Karpas-422 (cell line): Measurements from ENCODE around the gene FTL. TPM values are rescaled to one million over a fixed set of nuclear protein-coding genes. Genes with fewer than 3 reads are reported as not detected.

Experiments
- DNase-seq: peaks from one replicate; pipeline ENCODE4 v3.0.0-alpha.2; 2015
- H2AFZ ChIP-seq: fragments of 200-600 bp; sonication (generic); 2 replicates; pipeline ENCODE4 v1.6.1; 2014; ENCODE audit warnings: antibody characterized with exemption, low read length, mixed read lengths
- H3K27ac ChIP-seq: fragments of 200-600 bp; sonication (generic); 2 replicates; pipeline ENCODE4 v1.5.1; 2014; ENCODE audit warnings: mild to moderate bottlenecking, low read length, moderate library complexity
- H3K27me3 ChIP-seq: fragments of 200-600 bp; sonication (generic); 2 replicates; pipeline ENCODE4 v1.6.1; 2014; ENCODE audit warnings: low read length, mixed read lengths
- H3K36me3 ChIP-seq: fragments of 200-600 bp; sonication (generic); 2 replicates; pipeline ENCODE4 v1.6.1; 2014; ENCODE audit warnings: low read length, mixed read lengths; ENCODE audit not compliant: insufficient read depth
- H3K4me1 ChIP-seq: fragments of 200-600 bp; sonication (generic); 2 replicates; pipeline ENCODE4 v1.6.1; 2014; ENCODE audit warnings: mild to moderate bottlenecking, low read length, mixed read lengths
- H3K4me2 ChIP-seq: fragments of 200-600 bp; sonication (generic); 2 replicates; pipeline ENCODE4 v1.6.1; 2014; ENCODE audit warnings: low read length, low read depth, mild to moderate bottlenecking; ENCODE audit not compliant: poor library complexity, severe bottlenecking
- H3K4me3 ChIP-seq: fragments of 200-600 bp; sonication (generic); 2 replicates; pipeline ENCODE4 v1.5.1; 2014; ENCODE audit warnings: mild to moderate bottlenecking, antibody characterized with exemption, low read length, mixed read lengths
- H3K79me2 ChIP-seq: fragments of 200-600 bp; sonication (generic); 2 replicates; pipeline ENCODE4 v1.6.1; 2014; ENCODE audit warnings: mild to moderate bottlenecking, low read length, mixed read lengths
- H3K9ac ChIP-seq: fragments of 200-600 bp; sonication (generic); 2 replicates; pipeline ENCODE4 v1.6.0; 2014; ENCODE audit warnings: low read length
- H3K9me2 ChIP-seq: fragments of 200-600 bp; sonication (generic), shearing (Covaris generic); replicated peaks from 2 replicates; pipeline ENCODE4 v1.6.0; 2014; ENCODE audit warnings: mild to moderate bottlenecking, low read length, moderate library complexity; ENCODE audit not compliant: insufficient read depth
- H3K9me3 ChIP-seq: fragments of 300-700, 200-600 bp; sonication (generic); 2 replicates; pipeline ENCODE4 v1.6.1; 2014; ENCODE audit warnings: low read length, mixed read lengths
- H4K20me1 ChIP-seq: fragments of 200-600 bp; sonication (generic); 2 replicates; pipeline ENCODE4 v1.6.1; 2014; ENCODE audit warnings: mild to moderate bottlenecking, antibody characterized with exemption, low read length, low read depth; ENCODE audit not compliant: insufficient read depth
- total RNA-seq: library from RNA; depleted of rRNA; stranded (reverse); fragments of >200 nt; shearing (Covaris generic); gene quantifications from 2 replicates; pipeline ENCODE4 v1.2.3, GENCODE V29; 2014; ENCODE audit warnings: low replicate concordance

FTL gene
- total RNA-seq, 1 experiment from 2014 or later: 6,638 TPM

GRCh38 chr19:48969276-48970138 lies 4.4 kb downstream of the FTL start:
- Histone ChIP-seq H3K4me1 (peaks cover 45% of the 10 kb centered on the region), H3K4me3 (no peak overlapping the region), H3K9me3 (no peaks in the 10 kb centered on the region), H3K79me2 (peaks cover 12% of the 10 kb centered on the region), H3K27me3 (no peaks in the 10 kb centered on the region), H3K27ac (peak overlapping the region; percentile 26; the same call in 1 of the 2 replicates), H4K20me1 (peaks cover 12% of the 10 kb centered on the region), H3K9me2 (no peaks in the 10 kb centered on the region), H3K36me3 (peaks cover 47% of the 10 kb centered on the region), H2AFZ (no peak overlapping the region), H3K9ac (no peak overlapping the region), H3K4me2 (peak overlapping the region; percentile 34)
- peak; percentile 98 for DNase-seq

GRCh38 chr19:48970139-48970766 lies 5.1 kb downstream of the FTL start:
- Histone ChIP-seq H3K9me2 (no peaks in the 10 kb centered on the region), H4K20me1 (peaks cover 11% of the 10 kb centered on the region), H3K9me3 (no peaks in the 10 kb centered on the region), H3K79me2 (peaks cover 11% of the 10 kb centered on the region), H3K36me3 (peaks cover 48% of the 10 kb centered on the region), H2AFZ (no peak overlapping the region), H3K4me3 (no peak overlapping the region), H3K27me3 (no peaks in the 10 kb centered on the region), H3K9ac (no peak overlapping the region), H3K4me2 (peak overlapping the region; percentile 34), H3K27ac (peak overlapping the region; percentile 26; the same call in 1 of the 2 replicates), H3K4me1 (peaks cover 42% of the 10 kb centered on the region)
- DNase-seq: peak; percentile 46

- H3K4me2 ChIP-seq: no peak overlapping the region
- H4K20me1 ChIP-seq: peaks cover 5% of the 10 kb centered on the region
- H3K27ac ChIP-seq: no peak overlapping the region
- DNase-seq: peak; percentile 97
- H3K79me2 ChIP-seq: peaks cover 5% of the 10 kb centered on the region
- H3K4me1 ChIP-seq: peaks cover 41% of the 10 kb centered on the region
- no peaks in the 10 kb centered on the region for H3K9me2 ChIP-seq
- peaks cover 44% of the 10 kb centered on the region for H3K36me3 ChIP-seq
- no peak overlapping the region for H3K4me3 ChIP-seq
- no peaks in the 10 kb centered on the region for H3K9me3 ChIP-seq
- no peak overlapping the region for H3K9ac ChIP-seq
- H3K27me3 ChIP-seq: no peaks in the 10 kb centered on the region
- no peak overlapping the region for H2AFZ ChIP-seq
These were observed 5.8 kb downstream of the FTL start for GRCh38 chr19:48970923-48971395.

GRCh38 chr19:48975947-48976847 lies 11.1 kb downstream of the FTL start:
- H3K9me2 ChIP-seq: no peaks in the 10 kb centered on the region
- no peaks in the 10 kb centered on the region for H3K9me3 ChIP-seq
- H3K4me2 ChIP-seq: no peak overlapping the region
- DNase-seq: peak; percentile 88
- H3K27ac ChIP-seq: no peak overlapping the region
- no peaks in the 10 kb centered on the region for H3K79me2 ChIP-seq
- H3K4me3 ChIP-seq: no peak overlapping the region
- H3K4me1 ChIP-seq: peaks cover 2% of the 10 kb centered on the region
- no peak overlapping the region for H2AFZ ChIP-seq
- H3K36me3 ChIP-seq: peaks cover 26% of the 10 kb centered on the region
- H4K20me1 ChIP-seq: no peaks in the 10 kb centered on the region
- no peak overlapping the region for H3K9ac ChIP-seq
- no peaks in the 10 kb centered on the region for H3K27me3 ChIP-seq

GRCh38 chr19:48977061-48977460 lies 12.0 kb downstream of the FTL start:
- DNase-seq: no peak
- H3K27ac ChIP-seq: no peak overlapping the region
- H2AFZ ChIP-seq: no peak overlapping the region
- H4K20me1 ChIP-seq: no peaks in the 10 kb centered on the region
- no peaks in the 10 kb centered on the region for H3K9me2 ChIP-seq
- no peaks in the 10 kb centered on the region for H3K79me2 ChIP-seq
- H3K9ac ChIP-seq: no peak overlapping the region
- H3K4me3 ChIP-seq: no peak overlapping the region
- H3K4me2 ChIP-seq: no peak overlapping the region
- no peaks in the 10 kb centered on the region for H3K27me3 ChIP-seq
- H3K4me1 ChIP-seq: no peaks in the 10 kb centered on the region
- H3K36me3 ChIP-seq: peaks cover 32% of the 10 kb centered on the region
- no peaks in the 10 kb centered on the region for H3K9me3 ChIP-seq

GRCh38 chr19:48982280-48982679 lies 17.2 kb downstream of the FTL start:
- Histone ChIP-seq H3K4me3 (no peak overlapping the region), H3K79me2 (no peaks in the 10 kb centered on the region), H3K4me2 (no peak overlapping the region), H3K9ac (no peak overlapping the region), H2AFZ (no peak overlapping the region), H3K27ac (no peak overlapping the region), H3K4me1 (no peaks in the 10 kb centered on the region), H3K36me3 (peaks cover 45% of the 10 kb centered on the region), H4K20me1 (no peaks in the 10 kb centered on the region), H3K27me3 (no peaks in the 10 kb centered on the region), H3K9me2 (no peaks in the 10 kb centered on the region), H3K9me3 (no peaks in the 10 kb centered on the region)
- no peak for DNase-seq

GRCh38 chr19:48985711-48986110 lies 20.6 kb downstream of the FTL start:
- no peak overlapping the region for H3K27ac ChIP-seq
- DNase-seq: no peak
- H3K9ac ChIP-seq: no peak overlapping the region
- H3K9me2 ChIP-seq: no peaks in the 10 kb centered on the region
- no peaks in the 10 kb centered on the region for H4K20me1 ChIP-seq
- no peaks in the 10 kb centered on the region for H3K9me3 ChIP-seq
- H2AFZ ChIP-seq: no peak overlapping the region
- no peaks in the 10 kb centered on the region for H3K27me3 ChIP-seq
- no peak overlapping the region for H3K4me3 ChIP-seq
- peaks cover 37% of the 10 kb centered on the region for H3K36me3 ChIP-seq
- H3K4me1 ChIP-seq: no peaks in the 10 kb centered on the region
- no peak overlapping the region for H3K4me2 ChIP-seq
- H3K79me2 ChIP-seq: peaks cover 7% of the 10 kb centered on the region
